ENCODE measurements around the gene CXXC1. TPM values are rescaled to one million over a fixed set of nuclear protein-coding genes. Genes with fewer than 3 reads are reported as not detected.
"Not testable (repeated sequence)": the region's sequence is repeated elsewhere in the genome, so short reads cannot be mapped to it uniquely, and the experiment has no call there.

The CXXC1 gene
- total RNA-seq, 2 experiments from 2014 or later: 54.4 to 97.4 TPM

DNA sequence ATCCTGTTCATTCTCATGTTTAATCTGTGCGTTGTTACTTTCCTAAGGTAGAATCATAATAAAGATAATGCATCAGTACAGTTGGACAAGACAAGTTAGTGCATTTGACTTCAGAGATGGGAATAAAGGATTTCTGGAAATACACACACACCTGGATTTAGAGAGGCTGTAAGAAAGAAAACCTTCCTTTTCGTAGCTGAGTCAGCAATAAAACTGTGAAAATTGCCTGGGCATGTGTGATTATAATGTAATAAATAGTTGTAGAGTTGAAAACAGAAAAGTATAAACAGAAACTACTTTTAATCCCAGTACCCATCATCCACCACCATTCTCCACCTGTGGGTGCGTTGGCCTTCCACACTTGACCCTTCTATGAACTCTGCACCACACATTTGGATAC, 36.6 kb downstream of the CXXC1 start:
- TF ChIP-seq, protein P1, sequence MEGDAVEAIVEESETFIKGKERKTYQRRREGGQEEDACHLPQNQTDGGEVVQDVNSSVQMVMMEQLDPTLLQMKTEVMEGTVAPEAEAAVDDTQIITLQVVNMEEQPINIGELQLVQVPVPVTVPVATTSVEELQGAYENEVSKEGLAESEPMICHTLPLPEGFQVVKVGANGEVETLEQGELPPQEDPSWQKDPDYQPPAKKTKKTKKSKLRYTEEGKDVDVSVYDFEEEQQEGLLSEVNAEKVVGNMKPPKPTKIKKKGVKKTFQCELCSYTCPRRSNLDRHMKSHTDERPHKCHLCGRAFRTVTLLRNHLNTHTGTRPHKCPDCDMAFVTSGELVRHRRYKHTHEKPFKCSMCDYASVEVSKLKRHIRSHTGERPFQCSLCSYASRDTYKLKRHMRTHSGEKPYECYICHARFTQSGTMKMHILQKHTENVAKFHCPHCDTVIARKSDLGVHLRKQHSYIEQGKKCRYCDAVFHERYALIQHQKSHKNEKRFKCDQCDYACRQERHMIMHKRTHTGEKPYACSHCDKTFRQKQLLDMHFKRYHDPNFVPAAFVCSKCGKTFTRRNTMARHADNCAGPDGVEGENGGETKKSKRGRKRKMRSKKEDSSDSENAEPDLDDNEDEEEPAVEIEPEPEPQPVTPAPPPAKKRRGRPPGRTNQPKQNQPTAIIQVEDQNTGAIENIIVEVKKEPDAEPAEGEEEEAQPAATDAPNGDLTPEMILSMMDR (conservative IDR thresholded peaks at IDR 0.05; ENCODE audit: low read length): no peak
- no peak for TF ChIP-seq EZH2phosphoT487 (IDR thresholded peaks at IDR 0.05; ENCODE audit: borderline replicate concordance, low read depth, low read length)
- CTCF ChIA-PET (ENCODE audit: unreplicated experiment): no interaction called here
- Histone ChIP-seq H3K79me2 (ENCODE audit: insufficient read depth, low read depth, low read length) (no peaks in the 10 kb centered on the region), H3K27ac (ENCODE audit: low read depth, low read length, poor library complexity, severe bottlenecking) (no peak overlapping the region), H3K9me2 (ENCODE audit: insufficient read depth, low read length) (no peaks in the 10 kb centered on the region), H3K9me3 (ENCODE audit: low read length) (no peaks in the 10 kb centered on the region), H3K4me2 (ENCODE audit: low read length) (no peak overlapping the region), H3K36me3 (ENCODE audit: insufficient read depth, low read length) (no peaks in the 10 kb centered on the region), H2AFZ (ENCODE audit: low read length) (no peak overlapping the region), H4K20me1 (ENCODE audit: insufficient read depth, low read length) (no peaks in the 10 kb centered on the region), H3K4me1 (ENCODE audit: insufficient read depth, low read length, poor library complexity, severe bottlenecking) (no peaks in the 10 kb centered on the region), H3K4me3 (ENCODE audit: low read depth, low read length, poor library complexity, severe bottlenecking) (no peak overlapping the region)
- BruUV-seq (replicated peaks): no TSS peak
- DNase-seq (ENCODE audit: low spot score): no peak
- intact Hi-C loops (cut with micrococcal nuclease; ENCODE audit: unreplicated experiment): no loop called here
- POLR2A ChIA-PET: no interaction called here

DNA sequence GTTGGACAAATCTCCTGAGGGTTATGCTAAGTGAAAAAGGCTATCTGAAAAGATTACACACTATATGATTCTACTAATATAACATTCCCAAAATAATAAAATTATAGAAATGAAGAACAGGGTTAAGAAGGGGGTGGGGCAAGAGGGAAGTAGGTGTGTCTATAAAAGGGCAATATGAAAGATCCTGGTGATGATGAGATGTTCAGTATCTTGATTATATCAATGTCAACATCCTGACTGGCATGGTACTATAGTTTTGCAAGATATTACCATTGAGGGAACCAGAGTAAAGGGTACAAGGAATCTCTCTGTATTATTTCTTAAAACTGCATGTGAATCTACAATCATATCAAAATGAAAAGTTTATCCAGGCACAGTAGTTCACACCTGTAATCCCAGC, 37.9 kb downstream of the CXXC1 start:
- CTCF ChIA-PET (ENCODE audit: unreplicated experiment): no interaction called here
- POLR2A ChIA-PET: interaction anchor here (0.7 kb wide), 1 partner anchor 459 kb away, joined by 3 read pairs; no protein-coding TSS in a partner anchor
- intact Hi-C loops (cut with micrococcal nuclease; ENCODE audit: unreplicated experiment): no loop called here
- Histone ChIP-seq H3K4me2 (ENCODE audit: low read length) (no peak overlapping the region), H3K4me3 (ENCODE audit: low read depth, low read length, poor library complexity, severe bottlenecking) (no peak overlapping the region), H3K4me1 (ENCODE audit: insufficient read depth, low read length, poor library complexity, severe bottlenecking) (no peaks in the 10 kb centered on the region), H3K9me2 (ENCODE audit: insufficient read depth, low read length) (no peaks in the 10 kb centered on the region), H2AFZ (ENCODE audit: low read length) (no peak overlapping the region), H3K79me2 (ENCODE audit: insufficient read depth, low read depth, low read length) (no peaks in the 10 kb centered on the region), H3K27ac (ENCODE audit: low read depth, low read length, poor library complexity, severe bottlenecking) (no peak overlapping the region), H4K20me1 (ENCODE audit: insufficient read depth, low read length) (no peaks in the 10 kb centered on the region), H3K9me3 (ENCODE audit: low read length) (no peaks in the 10 kb centered on the region), H3K36me3 (ENCODE audit: insufficient read depth, low read length) (no peaks in the 10 kb centered on the region)
- TF ChIP-seq, protein P1 (conservative IDR thresholded peaks at IDR 0.05; ENCODE audit: low read length): no peak
- no peak for TF ChIP-seq EZH2phosphoT487 (IDR thresholded peaks at IDR 0.05; ENCODE audit: borderline replicate concordance, low read depth, low read length)
- no peak for DNase-seq (ENCODE audit: low spot score)
- no TSS peak for BruUV-seq (replicated peaks)

DNA sequence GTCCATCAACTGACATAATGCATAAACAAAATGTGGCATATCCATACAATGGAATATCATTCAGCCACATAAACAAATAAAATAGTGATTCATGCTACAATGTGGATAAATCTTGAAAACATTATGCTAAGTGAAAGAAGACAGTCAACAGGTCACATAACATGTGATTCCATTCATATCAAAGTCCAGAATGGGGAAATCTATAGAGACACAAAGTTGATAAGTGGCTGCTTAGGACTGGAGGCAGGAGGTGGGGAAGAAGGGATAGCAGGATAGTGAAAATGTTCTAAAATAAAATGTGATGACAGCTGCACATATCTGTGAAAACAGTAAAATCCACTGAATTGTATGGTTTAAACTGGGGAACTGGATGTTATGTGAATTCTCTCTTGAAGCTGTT, 39.9 kb downstream of the CXXC1 start:
- no peak overlapping the region for H3K4me2 ChIP-seq (ENCODE audit: low read length)
- H3K79me2 ChIP-seq (ENCODE audit: insufficient read depth, low read depth, low read length): no peaks in the 10 kb centered on the region
- no peaks in the 10 kb centered on the region for H4K20me1 ChIP-seq (ENCODE audit: insufficient read depth, low read length)
- no peaks in the 10 kb centered on the region for H3K36me3 ChIP-seq (ENCODE audit: insufficient read depth, low read length)
- H3K4me1 ChIP-seq (ENCODE audit: insufficient read depth, low read length, poor library complexity, severe bottlenecking): no peaks in the 10 kb centered on the region
- TF ChIP-seq EZH2phosphoT487 (IDR thresholded peaks at IDR 0.05; ENCODE audit: borderline replicate concordance, low read depth, low read length): no peak
- TF ChIP-seq, protein P1 (conservative IDR thresholded peaks at IDR 0.05; ENCODE audit: low read length): no peak
- no TSS peak for BruUV-seq (replicated peaks)
- DNase-seq (ENCODE audit: low spot score): no peak
- H3K4me3 ChIP-seq (ENCODE audit: low read depth, low read length, poor library complexity, severe bottlenecking): no peak overlapping the region
- H3K9me2 ChIP-seq (ENCODE audit: insufficient read depth, low read length): no peaks in the 10 kb centered on the region
- ChIA-PET CTCF (ENCODE audit: unreplicated experiment) (no interaction called here), POLR2A (interaction anchor here (0.7 kb wide), 1 partner anchor 228 kb away, joined by 8 read pairs; no protein-coding TSS in a partner anchor)
- no peak overlapping the region for H3K27ac ChIP-seq (ENCODE audit: low read depth, low read length, poor library complexity, severe bottlenecking)
- intact Hi-C loops (cut with micrococcal nuclease; ENCODE audit: unreplicated experiment): no loop called here
- H2AFZ ChIP-seq (ENCODE audit: low read length): no peak overlapping the region
- H3K9me3 ChIP-seq (ENCODE audit: low read length): no peaks in the 10 kb centered on the region

DNA sequence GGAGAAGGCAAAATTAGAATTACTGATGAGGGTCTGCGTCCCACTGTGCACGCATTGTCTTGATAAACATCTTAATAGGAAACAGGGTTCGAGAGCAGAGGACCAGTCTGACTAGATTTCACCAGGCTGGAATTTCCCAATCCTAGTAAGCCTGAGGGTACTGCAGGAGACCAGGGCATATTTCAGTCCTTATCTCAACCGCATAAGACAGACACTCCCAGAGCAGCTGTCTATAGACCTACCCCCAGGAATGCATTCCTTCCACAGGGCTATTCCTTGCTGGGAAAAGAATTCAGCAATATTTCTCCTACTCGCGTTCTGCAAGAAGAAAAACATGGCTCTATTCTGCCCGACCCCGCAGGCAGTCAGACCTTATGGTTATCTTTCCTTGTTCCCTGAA, 45.7 kb downstream of the CXXC1 start:
- H3K9me3 ChIP-seq (ENCODE audit: low read length); CTCF ChIA-PET (ENCODE audit: unreplicated experiment); POLR2A ChIA-PET; H3K27ac ChIP-seq (ENCODE audit: low read depth, low read length, poor library complexity, severe bottlenecking); H3K79me2 ChIP-seq (ENCODE audit: insufficient read depth, low read depth, low read length); intact Hi-C loops (cut with micrococcal nuclease; ENCODE audit: unreplicated experiment); BruUV-seq (replicated peaks); H3K9me2 ChIP-seq (ENCODE audit: insufficient read depth, low read length); DNase-seq (ENCODE audit: low spot score); H3K4me3 ChIP-seq (ENCODE audit: low read depth, low read length, poor library complexity, severe bottlenecking); H3K4me2 ChIP-seq (ENCODE audit: low read length); H4K20me1 ChIP-seq (ENCODE audit: insufficient read depth, low read length); H3K4me1 ChIP-seq (ENCODE audit: insufficient read depth, low read length, poor library complexity, severe bottlenecking); H3K36me3 ChIP-seq (ENCODE audit: insufficient read depth, low read length); H2AFZ ChIP-seq (ENCODE audit: low read length): not testable (repeated sequence)

All from OCI-LY7 (cell line).